GM19240 (cell line): ENCODE data around the gene PKD1.
"Not testable (repeated sequence)": the region's sequence is repeated elsewhere in the genome, so short reads cannot be mapped to it uniquely, and the experiment has no call there.

Experiments
- DNase-seq: peaks from one replicate; pipeline ENCODE4 v3.0.0; 2011; ENCODE audit warnings: low spot score; ENCODE audit not compliant: insufficient read length

The PKD1 gene

DNA sequence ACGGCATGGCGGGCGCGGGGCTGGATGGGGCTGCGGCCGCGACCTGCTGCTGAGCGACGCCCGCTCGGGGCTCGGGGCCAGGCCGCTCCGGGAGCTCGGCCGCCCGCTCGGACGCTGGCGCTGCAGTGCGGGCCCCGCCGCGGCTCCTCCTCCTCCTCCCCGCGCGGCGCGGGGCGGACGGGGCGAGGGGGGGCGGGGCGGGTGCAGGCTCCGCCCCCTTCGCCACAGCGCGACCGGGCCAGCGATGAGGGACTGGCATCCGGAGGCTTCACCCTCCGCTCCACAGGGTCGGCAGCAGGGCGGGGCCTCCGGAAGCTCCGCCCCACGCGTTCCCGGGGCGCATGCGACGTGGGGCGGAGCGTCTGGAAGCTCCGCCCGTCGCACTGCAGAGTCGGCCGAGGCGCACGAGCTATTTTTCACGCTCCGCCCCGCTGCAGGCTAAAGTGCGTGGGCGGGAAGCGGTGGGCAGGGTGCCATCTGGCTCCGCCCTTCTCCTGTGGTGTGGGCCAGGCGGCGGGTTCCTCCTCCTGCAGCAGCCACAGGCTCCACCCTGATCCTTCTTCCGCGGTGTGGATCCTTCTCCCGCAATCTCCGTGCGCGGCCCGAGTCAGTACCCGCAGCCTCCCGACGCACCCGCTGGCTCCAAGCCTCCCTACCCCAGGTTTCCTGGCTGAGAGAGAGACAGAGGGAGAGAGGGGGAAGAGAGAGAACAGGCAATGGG lies at the start of gene PKD1:
Gene PKD1 (minus strand): TSS at position 129 of the 721 bp plus-strand sequence. CDS start 209 bp downstream, outside the sequence.
- not testable (repeated sequence) for DNase-seq

DNA sequence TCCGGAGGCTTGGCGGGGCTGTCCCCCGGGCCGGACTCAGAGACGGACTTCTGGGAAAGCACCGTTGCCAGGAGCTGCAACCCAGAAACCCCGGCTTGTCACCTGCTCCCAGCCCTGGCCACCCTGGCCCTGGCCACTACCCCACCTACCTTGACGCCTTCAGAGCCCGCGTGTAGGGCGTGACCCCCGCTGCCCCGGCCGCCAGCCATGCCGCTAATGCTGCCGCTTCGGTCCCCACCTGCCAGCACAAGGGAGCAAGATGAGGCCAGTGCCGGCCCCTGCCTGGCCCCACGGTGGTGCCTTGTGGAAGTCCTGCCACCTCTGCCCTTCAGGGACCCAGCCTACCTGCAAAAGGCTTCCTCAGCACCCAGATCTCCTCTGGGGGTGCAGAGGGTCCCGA lies 49.3 kb upstream of the PKD1 start:
- DNase-seq: no peak

DNA sequence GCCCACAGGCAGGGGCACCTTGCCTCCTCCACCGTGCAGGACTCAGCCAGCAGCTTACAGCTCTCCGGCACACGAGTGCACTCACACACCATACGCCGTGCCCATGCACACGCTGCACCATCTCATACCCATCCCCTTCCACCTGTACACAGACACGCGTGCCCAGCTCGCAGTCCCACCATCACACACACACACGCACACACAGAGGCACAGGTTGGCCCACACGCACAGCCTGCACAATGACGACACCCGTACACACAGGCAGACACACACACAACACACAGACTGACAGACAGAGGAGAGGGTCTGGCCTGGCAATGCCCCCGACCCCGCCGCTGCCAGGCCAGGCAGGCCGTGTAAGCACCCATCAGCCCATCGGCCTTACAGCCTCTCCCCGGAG lies 48.6 kb upstream of the PKD1 start:
- no peak for DNase-seq

DNA sequence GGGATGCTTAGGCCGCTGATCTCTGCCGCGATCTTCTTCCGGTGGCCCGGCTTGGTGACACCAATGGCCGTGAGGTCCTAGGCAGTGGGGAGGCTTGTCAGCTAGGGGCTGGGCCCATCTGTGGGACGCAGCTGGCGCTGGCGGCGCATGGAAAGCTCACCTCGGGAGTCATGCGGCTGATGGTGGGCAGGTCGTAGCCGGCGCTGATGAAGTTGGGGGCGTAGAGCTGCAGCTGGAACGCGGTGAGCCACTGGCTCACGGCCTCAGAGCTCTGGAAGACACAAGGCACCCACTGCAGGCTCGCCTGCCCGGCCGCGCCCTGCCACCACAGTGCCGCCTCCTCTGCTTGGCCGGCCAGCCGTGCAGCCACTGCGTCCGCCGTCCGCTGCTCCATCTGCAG lies 48.0 kb upstream of the PKD1 start:
- no peak for DNase-seq

DNA sequence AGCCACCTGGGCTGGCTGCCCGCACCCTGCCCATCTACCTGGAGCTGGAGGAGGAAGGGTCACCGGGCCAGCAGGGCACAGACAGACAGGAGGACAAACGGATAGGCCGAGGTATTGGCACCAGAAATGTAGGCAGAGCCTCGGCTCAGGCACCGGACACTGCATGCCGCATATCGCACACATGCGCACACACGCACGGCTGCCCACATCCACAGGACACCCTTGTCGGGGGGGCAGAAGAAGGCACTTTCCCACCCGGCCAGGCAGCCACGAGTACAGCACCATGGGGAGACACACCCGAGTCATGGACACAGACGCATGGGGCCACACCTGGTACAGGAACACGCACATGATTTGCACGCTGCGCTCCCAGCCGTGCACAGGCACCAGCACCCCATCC lies 46.3 kb upstream of the PKD1 start:
- no peak for DNase-seq

DNA sequence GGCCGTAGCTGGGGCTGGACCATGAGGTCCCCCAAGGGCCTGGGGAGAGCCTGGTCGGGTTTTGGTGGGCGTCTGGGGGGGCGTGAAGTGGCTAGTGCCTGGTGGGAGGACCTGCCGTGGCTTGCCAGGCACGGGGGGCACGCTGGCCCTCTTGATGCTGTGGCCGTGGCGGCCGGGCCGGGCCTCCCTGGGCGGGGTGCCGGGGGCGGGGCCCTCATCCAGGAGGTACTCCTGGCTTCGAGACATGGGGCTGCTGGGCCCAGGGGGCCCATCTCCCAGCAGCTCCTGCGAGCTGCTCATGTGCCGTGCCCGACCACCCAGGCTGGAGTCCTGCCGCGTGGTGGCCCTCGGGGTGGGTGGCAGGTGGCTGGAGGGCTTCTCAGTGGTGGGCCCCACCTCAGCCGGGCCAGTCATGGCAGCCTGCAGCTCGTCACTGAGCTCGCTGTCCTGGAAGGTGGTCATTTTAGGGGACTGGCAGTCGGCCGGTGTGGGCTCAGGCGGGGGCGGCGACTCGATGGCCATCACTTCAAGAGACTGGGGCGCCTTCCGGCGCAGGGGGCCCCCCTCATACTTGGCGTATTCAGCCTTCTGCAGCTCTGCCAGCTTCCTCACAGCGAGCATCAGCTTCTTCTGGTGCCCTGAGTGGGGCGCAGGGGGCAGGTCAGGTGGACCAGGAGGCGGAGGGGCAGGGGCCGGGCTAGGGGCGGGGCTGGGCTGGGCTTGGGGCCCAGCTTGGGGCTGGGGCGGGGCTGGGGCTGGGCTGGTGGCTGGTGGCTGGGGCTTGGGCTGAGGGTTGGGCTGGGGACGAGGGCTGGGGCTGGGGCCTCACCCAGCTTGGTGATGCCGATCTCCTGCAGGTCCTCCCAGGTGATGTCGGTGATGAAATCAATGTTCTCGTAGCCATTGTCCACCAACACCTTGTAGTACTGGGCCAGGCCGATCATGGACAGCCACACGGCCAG lies 45.5 kb upstream of the PKD1 start:
- no peak for DNase-seq

DNA sequence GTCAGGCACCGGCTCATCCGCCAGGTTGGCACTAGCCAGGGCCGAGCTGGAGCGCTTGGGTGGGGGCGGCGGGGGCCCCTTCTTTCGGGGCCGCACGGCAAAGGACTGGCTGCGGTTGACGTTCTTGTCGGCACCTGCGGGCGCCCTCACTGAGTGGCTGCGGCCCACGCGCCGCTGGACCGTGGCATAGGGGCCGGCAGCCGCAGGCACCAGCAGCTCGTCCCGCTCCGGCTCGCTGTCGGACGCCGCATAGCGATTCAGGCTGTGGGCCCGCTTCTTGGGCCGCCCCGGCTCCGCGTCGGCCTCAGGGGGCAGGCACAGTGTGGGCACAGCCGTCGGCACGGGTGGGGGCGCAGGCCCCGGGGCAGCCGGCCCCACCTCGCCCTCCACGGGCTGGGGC lies 44.8 kb upstream of the PKD1 start:
- DNase-seq: no peak

DNA sequence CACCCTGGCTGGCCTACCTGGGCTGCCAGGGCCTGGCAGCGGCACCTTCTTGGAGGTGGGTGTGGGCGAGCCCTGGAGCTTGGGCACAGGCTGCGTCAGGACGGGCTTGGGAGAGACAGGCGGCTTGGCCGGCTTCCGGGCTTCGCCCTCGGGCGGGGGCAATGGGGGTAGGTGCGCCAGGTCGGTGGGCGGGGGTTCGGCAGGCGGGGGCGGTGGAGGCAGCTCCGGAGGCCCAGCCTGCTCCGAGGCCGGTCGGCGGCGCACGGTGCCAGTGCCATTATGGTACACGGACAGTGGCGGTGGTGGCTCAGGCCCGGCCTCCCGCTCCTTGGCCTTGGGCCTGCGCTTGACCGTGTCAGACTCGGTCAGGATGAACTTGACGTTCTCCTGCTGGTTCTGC lies 43.9 kb upstream of the PKD1 start:
- DNase-seq: no peak

DNA sequence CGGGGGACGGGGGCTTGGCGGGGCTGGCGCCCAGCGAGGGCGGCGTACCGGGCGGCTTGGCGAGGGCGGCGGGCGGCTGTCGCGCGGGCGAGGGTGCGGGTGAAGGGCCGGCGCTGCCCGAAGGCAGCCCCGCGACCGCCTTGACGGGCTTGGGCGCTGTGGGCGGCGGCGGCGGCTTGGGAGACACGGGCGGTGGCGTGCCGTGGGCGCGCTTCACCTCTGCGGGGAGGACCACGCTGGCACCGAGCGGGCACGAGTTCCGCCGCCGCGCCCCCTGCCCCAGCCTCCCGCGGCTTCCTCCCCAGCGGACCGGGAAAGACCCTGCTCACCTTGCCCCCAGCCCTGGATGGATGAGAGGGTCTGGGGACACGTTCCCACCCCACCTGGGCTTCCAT lies 43.4 kb upstream of the PKD1 start:
- no peak for DNase-seq

DNA sequence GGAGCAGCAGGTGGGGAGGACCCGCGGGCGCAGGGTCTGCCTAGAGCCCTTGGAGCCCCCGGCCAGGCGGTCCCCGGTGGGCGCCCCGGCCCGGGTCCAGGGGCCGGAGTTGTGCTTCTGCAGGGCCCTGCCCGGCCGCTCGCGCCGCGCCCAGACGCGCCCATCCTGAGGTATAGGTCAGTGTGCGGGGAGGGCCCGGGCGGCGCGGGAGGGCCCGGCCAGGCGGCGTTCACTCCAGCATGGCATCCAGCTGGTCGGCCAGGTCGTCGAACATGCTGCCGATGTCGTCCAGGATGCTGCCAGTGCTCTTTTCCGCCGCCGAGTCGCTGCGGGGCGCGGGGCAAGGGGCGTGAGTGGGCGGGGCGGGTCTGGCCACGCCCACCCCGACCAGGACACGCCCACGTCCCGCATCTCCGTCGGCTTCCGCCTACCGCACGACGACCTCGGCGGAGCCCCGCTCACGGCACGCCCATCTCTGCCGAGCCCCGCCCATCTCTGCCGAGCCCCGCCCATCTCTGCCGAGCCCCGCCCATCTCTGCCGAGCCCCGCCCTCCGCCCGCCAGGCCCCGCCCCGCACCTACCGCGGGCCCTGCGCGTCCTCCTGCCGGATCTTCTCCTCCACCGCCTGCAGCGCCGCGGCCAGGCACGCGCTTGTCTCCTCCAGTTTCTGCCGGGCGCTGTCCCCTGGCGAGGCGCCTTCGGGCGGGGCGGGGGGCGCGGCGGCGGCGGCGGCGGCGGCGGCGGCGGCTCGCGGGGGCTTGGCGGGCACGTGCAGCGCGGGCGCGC lies 42.8 kb upstream of the PKD1 start:
- DNase-seq: no peak

DNA sequence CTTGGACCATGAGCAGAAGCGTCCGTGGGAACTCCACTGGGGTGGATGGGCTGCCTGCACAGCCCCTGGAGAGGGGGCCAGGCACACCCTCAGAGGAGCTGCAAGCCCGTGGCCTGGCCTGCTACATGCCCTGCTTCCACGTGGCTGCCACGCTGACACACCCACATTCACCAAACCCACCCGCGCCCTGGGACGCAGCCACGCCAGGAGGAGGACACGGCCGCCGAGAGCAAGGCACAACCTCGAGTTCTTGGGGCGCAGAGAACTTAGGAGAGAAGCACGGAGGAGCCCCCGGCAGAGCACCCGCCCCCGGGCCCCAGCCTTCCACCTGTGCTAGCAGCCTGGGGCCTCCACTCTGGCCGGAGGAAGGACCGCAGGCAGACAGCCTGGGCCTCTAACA lies 41.9 kb upstream of the PKD1 start:
- DNase-seq: no peak

DNA sequence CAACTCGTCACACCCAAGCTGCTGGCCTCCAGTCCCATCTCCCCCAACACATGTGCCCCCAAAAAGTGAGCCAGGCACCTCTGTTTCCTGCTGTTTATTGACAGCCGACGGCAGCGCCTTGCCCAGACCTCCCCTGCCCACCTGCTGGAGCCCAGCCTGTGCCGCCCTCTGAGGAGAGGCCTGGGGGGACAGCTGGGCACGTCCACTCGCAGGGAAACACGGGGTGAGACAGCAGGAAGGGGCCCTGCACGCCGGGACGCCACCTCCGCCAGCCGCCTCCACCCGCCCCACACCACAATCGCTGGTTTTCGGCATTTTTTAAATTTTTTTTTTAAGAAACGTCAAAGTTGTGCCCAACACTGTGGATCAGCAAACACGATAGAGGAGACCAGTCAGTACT lies 41.4 kb upstream of the PKD1 start:
- no peak for DNase-seq

DNA sequence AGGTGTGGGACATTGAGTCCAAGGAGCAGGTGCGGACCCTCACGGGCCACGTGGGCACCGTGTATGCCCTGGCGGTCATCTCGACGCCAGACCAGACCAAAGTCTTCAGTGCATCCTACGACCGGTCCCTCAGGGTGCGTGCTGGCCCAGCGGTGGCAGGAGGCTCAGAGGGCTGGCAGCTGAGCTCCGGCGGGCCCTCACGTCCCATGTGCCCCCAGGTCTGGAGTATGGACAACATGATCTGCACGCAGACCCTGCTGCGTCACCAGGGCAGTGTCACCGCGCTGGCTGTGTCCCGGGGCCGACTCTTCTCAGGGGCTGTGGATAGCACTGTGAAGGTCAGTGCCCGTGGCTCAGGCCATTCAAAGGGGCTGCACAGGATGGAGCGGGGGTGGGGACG lies 40.3 kb upstream of the PKD1 start:
- no peak for DNase-seq

DNA sequence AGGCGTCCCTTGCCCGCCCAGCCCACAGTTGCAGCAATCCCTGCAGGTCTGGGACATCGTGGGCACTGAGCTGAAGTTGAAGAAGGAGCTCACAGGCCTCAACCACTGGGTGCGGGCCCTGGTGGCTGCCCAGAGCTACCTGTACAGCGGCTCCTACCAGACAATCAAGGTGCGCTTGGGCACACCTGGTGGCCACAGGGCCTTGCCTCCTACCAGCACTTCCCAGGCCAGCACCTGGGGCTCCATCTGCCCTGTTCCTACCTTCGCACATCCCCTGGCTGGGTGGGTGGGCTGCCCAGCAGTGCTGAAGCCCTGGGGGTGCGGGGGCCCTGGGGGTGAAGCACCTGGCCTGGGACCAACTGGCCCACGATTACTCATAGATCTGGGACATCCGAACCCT lies 39.8 kb upstream of the PKD1 start:
- DNase-seq: no peak

DNA sequence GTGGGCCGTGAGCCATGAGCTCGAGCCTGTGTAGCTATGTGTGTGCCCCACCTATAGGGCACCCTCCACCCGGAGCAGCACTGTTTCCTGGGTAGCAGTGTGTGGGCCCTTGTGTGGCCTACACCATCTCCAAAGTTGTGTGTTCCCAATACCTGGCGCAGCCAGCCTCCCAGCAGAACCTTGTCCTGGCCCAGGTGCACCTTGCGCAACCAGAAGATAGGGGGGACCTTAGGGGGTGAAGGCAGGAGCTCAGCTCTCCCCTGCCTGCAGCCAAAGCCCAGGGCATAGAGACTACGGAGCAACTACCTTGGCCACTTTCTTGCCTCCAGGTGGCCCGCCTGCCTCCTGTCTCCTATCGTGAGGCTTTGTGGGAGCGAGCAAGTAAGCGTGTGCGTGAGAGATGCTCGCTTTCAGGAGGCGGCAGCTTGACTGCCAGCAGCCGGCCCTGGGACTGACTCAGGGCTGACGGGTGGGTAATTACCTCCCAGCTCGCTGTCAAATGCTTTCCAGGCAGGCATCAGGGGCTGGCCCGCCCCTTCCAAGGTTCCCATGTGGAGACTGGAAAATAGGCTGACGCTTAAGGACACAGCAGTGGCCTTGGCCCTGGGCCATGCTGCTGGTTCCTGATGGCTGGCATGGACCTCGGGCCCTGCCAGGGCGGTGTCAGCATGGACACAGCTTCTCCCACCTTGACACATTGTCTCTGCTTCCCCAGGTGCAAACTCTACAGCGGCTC lies 38.9 kb upstream of the PKD1 start:
- DNase-seq: no peak

DNA sequence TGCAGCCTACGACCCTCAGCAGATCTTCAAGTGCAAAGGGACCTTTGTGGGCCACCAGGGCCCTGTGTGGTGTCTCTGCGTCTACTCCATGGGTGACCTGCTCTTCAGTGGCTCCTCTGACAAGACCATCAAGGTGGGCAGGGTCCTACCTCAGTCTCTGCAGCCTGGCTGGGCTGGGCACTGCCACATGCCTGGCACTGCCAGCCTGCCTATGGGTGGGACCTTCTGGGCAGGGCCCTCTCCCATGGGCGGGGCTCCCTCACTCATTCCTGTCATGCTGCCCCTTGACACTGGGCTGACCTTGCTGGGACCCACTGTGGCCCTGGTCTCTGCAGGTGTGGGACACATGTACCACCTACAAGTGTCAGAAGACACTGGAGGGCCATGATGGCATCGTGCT lies 38.2 kb upstream of the PKD1 start:
- DNase-seq: no peak

DNA sequence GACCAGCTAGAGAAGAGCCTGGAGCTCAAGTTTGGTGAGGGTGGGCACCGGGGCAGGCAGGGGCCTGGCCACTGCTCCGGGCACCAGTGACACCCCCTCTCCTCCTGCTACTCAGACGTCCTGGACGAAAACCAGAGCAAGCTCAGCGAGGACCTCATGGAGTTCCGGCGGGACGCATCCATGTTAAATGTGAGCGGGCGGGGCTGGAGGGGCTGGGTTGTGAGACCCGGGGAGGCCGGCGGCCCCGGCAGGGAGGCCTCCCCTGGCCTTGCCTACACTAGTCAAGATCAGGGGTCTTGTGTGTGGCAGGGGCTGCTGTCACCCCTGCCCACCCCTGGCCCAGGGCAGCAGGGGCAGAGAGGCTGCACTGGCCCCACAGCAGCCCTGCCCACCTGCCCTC lies 37.7 kb upstream of the PKD1 start:
- DNase-seq: no peak

DNA sequence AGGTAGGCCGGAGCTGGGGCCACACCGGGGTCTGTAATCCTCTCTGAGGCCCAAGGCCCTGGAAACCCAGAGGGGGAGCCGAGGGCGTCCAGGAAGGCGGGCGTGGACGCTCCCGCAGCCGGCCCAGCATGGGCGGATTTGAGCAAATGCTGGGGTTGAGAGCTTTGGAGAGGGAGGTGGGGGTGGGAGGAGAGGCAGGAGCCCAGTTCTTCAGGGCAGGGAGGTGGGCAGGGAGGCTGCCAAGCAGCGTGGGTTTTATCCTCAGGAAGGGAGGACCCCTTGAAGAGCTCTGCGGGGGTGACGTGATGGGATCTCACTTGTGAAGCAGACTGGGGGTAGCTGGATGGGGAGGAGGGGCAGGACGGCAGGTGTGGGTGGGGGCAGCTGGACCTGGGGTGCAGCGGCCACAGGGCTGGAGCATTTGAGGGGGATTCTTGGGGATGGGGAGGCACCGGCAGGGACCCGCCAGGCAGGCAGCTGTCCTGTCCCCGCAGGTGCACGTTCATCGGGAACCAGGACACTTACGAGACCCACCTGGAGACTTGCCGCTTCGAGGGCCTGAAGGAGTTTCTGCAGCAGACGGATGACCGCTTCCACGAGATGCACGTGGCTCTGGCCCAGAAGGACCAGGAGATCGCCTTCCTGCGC lies 37.1 kb upstream of the PKD1 start:
- no peak for DNase-seq

DNA sequence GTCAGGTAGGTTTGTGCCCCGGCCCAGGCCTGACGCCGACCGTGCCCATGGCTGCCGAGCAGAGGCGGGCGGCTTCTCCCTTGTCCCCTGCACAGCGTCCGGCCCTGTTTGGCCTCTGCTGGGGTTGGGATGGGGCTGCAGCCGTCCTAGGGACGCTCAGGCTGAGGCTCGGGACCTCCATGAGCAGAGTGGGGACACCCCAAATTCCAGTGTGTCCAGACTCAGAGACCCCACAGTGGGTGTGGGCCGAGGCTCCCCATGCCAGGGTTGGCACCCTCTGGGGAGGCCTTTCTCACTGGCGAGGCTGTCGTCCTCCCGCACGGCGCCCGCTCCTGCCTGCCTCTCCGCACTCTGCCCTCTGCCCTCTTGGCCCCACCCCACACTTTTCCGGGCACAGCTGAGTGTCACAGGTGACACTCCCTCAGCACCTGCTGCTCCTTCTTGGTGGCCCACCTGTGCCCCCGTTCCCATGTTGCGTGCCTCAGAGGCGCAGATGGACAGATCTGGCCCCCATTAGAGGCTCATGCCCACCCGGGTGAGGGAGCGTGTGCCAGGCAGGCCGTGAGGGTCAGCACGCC lies 36.0 kb upstream of the PKD1 start:
- no peak for DNase-seq
